UCSD-AML1 (cell line): ENCODE data around the gene HOXB4.
"Not testable (repeated sequence)": the region's sequence is repeated elsewhere in the genome, so short reads cannot be mapped to it uniquely, and the experiment has no call there.

Experiments
- DNase-seq: peaks from one replicate; lab custom pipeline; 2025; ENCODE audit not compliant: unreplicated experiment; lab: John Stamatoyannopoulos, UW

HOXB4 gene

DNA sequence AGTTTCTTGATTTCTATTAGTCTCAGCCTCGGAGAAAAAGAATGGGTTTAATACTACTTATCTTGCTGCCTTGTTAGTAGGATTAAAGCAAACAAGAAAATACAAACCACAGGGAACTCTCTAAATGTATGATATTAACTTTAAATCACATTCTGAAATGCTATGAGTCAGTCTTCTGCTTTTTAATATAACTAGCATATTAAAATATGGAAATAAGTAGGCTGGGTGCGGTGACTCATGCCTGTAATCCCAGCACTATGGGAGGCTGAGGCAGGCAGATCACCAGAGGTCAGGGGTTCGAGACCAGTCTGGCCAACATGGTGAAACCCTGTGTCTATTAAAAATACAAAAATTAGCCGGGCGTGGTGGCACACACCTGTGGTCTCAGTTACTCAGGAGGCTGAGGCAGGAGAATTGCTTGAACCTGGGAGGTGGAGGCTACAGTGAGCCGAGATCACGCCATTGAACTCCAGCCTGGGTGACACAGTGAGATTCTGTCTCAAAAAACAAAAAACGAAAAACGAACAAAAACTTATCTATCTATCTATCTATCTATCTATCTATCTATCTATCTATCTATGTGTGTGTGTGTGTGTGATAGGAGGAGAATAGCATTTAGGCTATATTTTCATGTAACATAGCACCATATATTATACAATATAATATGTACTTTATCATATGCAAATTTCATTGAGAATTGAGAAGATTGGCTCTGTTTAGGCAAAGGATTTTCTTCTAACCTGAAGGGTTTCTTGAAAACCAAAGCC, 42.2 kb downstream of the HOXB4 start:
- DNase-seq, result not testable (repeated sequence)

DNA sequence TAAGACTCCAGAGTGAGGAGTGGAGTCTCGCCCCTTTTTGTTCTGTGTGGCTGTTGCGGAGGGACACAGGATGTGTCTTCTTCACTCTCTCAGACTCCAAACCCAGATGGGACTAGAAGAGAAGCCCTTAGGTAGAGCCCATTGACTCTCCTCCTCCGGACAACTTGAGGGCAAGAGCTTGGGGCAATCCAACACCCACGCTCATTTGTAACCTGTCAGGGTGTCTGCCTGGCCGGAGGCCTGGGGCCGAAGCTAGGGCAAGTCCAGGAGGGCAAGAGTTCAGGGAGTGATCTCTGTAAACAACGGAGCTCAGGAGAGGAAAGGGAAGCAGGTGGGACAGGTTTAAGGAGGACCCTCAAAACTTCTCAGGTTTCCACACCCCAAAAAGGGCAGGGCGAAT, 45.9 kb downstream of the HOXB4 start:
- no peak for DNase-seq

DNA sequence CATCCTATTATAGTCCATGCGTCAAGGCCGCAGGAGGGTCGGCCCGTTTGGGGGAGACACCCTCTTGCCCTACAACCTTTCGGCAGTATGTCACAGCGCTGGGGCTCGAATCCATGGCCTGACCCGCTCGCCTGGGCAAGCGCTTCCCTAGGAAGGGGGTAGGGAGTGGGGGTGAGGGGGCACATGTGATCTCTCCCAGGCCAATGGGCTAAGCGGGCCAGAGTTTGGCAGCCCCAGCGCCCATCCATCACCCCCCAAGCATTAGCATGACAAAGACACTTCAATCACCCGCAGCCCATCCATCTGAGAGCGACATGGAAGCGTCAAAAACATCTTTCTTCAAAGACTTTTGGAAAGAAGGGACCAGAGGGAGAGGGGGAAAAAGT, 47.3 kb downstream of the HOXB4 start, which contains the start of gene HOXB1:
TSS of gene HOXB1 (minus strand) at position 125 of the 386 bp plus-strand sequence. CDS start at position 18, 107 bp downstream.
- no peak for DNase-seq

DNA sequence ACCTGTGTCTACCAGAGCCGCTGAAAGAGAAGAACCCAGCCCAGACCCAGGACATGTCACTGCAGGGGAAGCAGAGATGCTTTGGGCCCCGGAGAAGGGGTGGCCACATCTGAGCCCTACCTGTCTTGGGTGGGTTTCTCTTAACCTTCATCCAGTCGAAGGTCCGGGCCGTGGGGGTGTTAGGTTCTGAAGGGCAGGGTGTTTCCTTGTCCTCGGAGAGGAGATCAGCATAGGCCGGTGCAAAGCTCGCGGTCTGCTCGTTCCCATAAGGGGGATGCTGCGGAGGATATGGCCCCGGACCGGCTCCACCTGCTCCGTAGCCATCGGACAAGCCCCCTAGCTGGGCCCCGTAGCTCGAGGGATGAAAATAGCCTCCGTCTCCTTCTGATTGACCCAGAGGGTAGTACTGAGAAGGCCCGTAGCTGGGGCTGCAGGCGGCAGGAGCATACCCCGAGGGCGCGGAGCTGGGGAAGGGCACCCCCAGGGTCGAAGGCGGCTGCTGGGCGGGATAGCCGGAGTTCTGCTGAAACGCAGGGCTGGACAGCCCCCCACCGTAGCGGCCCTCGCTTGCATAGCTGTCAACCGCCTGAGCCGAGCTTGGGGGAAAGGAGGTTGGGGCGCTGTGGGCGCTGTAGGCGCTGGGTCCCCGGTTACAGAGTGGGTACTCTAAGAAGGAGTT, 47.8 kb downstream of the HOXB4 start:
- no peak for DNase-seq

DNA sequence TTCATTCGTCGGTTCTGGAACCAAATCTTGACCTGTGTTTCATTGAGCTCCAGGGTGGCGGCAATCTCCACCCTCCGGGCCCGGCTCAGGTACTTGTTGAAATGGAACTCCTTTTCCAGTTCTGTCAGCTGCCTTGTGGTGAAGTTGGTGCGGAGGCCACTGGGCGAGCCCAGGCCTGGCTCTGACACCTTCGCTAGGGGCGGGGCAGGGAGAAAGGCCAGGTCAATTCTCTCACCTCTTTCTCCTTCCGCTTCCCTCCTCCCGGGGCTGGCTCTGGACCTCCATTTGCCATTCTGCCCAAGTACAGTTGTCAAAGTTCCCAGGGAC, 48.5 kb downstream of the HOXB4 start:
- DNase-seq, result no peak

- DNase-seq, result no peak
Measured at GRCh38 chr17:48528936-48529682, 49.0 kb downstream of the HOXB4 start.

DNA sequence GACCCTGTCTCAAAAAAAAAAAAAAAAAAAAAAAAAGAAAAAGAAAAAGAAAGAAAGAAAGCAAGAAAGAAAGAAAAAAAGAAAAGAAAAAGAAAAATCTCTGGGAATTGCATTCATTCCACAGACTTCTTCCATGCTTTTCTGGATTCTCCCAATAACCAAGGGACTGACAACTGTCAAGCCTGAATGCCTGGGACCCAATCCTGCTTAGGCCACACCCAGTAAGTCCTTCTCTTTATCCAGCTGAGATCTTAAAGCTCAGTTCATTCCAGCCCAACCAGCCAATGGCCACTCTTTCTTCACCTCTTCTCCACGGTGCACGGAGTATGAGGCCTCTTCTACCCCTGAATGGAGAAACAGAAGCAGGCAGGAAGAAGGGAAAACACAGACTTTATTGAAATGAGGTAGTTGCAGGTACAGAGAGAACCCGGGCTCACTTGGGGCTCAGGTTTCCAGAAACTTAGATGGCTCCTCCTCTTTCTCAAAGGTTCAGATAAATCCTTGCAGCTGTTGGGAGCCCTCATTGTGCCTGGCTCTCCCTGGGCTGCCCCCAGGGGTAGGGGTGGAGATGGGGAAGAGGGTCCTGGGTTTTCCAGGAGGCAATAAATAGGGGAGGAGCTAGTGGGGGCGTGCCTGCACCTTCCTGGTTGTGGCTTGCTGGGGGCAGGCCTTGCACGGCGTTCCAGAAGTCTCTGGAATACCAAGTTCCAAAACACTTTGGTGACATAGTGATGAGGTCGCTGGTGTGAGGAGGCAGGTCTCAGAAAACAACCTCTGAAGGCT, 49.8 kb downstream of the HOXB4 start:
- no peak for DNase-seq

DNA sequence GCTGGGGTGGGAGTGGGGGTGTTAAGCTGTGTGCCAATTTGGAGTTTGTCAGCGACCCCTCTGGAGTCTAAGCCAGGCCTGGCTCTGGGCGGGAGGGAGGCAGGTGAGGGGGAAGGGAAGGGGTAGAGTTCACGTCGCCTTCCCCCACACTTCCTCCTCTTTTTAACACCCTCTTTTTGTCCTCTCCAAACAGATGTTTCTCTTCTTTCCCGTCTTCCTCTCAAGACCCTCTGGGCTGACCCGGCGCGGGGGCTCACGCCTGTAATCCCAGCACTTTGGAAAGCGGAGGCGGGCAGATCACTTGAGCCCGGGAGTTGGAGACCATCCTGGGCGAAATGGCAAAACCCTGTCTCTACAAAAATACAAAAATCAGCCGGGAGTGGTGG, 50.6 kb downstream of the HOXB4 start:
- no peak for DNase-seq

DNA sequence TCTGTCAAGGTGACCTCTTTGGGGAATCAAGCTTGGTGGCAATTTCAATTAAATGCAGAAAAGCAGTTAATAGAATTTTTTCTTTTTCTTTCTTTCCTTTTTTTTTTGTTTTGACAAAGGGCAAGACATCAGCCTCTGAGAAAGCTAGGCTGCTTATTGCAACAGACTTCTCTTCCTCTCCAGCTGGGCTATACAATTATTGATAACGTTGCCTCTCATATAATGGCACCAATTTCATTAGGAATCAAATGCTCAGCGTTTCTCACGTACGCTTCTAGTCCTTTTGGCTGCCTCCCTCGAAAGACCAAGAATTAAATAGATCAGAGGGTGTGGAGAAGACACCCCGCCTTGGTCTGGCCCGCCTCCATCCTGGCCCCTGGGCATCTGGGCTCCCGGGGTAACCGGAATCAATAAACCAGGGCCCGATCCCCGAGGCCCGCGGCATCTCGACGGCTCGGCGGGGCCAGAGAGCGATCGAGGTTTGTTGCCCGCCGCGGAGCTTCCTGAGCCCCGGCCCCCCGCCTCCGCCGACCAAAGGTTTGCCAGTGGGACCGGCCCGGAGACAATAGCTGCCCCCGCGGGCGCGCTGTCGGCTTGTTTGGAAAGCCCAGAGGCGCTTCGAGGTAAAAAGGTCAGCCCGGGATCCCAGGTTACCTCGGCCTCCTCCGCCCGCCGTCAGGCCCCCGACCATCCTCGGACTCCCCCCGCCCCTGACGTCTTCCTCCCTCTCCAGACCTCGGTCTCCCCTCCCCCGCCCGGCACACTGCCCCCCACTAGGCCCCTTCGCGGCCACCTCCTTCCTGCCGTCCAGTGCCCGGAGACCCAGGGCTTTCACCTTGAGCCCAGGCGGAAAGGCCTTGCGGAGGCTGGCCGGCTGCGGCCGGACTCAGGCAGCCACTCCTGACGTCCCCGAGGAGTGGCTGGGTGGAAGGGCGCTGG, 51.3 kb downstream of the HOXB4 start:
- DNase-seq, result no peak
